ENCODE results near the gene LSM5.

DNA sequence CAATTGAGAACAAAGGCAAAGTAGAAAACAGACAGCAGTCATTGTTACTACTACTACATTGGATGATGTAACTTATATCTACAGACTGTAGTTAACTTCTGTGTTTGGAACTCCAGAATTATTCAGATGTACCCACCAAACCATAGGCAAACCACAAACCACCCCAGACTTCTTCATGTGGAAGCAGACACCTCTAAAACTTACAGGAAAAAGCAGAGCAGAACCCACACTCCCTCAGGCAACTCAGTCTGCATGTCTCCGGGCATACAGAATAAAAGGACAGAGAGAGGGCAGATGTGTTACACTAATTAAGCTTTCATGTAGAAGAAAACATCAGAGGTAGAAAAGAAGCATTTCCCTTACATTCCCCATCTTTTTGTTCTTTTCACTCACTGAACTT is 9.0 kb downstream of the LSM5 start:
- no peak for TF ChIP-seq OSR1 (CRISPR knock-in tag; IDR thresholded peaks at IDR 0.05)
- TF ChIP-seq, protein P1, sequence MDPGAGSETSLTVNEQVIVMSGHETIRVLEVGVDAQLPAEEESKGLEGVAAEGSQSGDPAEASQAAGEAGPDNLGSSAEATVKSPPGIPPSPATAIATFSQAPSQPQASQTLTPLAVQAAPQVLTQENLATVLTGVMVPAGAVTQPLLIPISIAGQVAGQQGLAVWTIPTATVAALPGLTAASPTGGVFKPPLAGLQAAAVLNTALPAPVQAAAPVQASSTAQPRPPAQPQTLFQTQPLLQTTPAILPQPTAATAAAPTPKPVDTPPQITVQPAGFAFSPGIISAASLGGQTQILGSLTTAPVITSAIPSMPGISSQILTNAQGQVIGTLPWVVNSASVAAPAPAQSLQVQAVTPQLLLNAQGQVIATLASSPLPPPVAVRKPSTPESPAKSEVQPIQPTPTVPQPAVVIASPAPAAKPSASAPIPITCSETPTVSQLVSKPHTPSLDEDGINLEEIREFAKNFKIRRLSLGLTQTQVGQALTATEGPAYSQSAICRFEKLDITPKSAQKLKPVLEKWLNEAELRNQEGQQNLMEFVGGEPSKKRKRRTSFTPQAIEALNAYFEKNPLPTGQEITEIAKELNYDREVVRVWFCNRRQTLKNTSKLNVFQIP (CRISPR knock-in tag; IDR thresholded peaks at IDR 0.05; ENCODE audit: borderline replicate concordance, low read depth), result no peak
- no peak for TF ChIP-seq ARNTL (CRISPR knock-in tag; IDR thresholded peaks at IDR 0.05; ENCODE audit: borderline replicate concordance, low read depth)
- TF ChIP-seq SNAI2 (CRISPR knock-in tag; IDR thresholded peaks at IDR 0.05), result no peak
- TF ChIP-seq ISL1 (CRISPR knock-in tag; IDR thresholded peaks at IDR 0.05), result no peak
- no peak for TF ChIP-seq ZC3H10 (CRISPR knock-in tag; IDR thresholded peaks at IDR 0.05)
- TF ChIP-seq ZFP3 (CRISPR knock-in tag; IDR thresholded peaks at IDR 0.05), result no peak
- no peak for TF ChIP-seq ZNF8 (CRISPR knock-in tag; IDR thresholded peaks at IDR 0.05)
- no peak for TF ChIP-seq BACH2 (CRISPR knock-in tag; IDR thresholded peaks at IDR 0.05; ENCODE audit: borderline replicate concordance)
